Mesodermal cell (in vitro differentiated cells): ENCODE data around the gene ADGRB2. TPM values are rescaled to one million over a fixed set of nuclear protein-coding genes. Genes with fewer than 3 reads are reported as not detected.

ENCODE experiments used
- H3K27ac ChIP-seq: 2 replicates; pipeline ENCODE4 v1.7.0; 2013; ENCODE audit warnings: mild to moderate bottlenecking, low read depth, low read length, moderate library complexity; ENCODE audit not compliant: severe bottlenecking
- H3K36me3 ChIP-seq: 2 replicates; pipeline ENCODE4 v1.7.1; 2013; ENCODE audit warnings: mild to moderate bottlenecking, low read length, moderate library complexity; ENCODE audit not compliant: control insufficient read depth, insufficient read depth
- H3K4me1 ChIP-seq: one replicate; pipeline ENCODE4 v1.7.1; 2013; ENCODE audit warnings: mild to moderate bottlenecking, low read length; ENCODE audit not compliant: insufficient read depth, control insufficient read depth, poor library complexity, severe bottlenecking
- H3K4me3 ChIP-seq: 2 replicates; pipeline ENCODE4 v1.7.0; 2013; ENCODE audit warnings: low read length, control low read depth, mild to moderate bottlenecking; ENCODE audit not compliant: insufficient read depth, poor library complexity, severe bottlenecking; ENCODE audit errors: extremely low read depth
- H3K9me3 ChIP-seq: 2 replicates; pipeline ENCODE4 v1.7.1; 2013; ENCODE audit warnings: mild to moderate bottlenecking, low read length, moderate library complexity; ENCODE audit not compliant: control insufficient read depth
- WGBS, 2 experiments: methylation state at CpG; one replicate each; pipeline ENCODE4 v1.1.5; 2013; ENCODE audit warnings: missing lambda C conversion rate in 2 of 2; ENCODE audit not compliant: insufficient coverage in 2 of 2; 5-methylcytosine and 5-hydroxymethylcytosine counted together
- polyA plus RNA-seq, 2 experiments: library from polyadenylated mRNA; stranded (reverse); fragments of 50-300 nt; gene quantifications; one replicate each; pipeline ENCODE4 v1.2.3, GENCODE V29; 2013

Gene ADGRB2
- 24.5 TPM for polyA plus RNA-seq (2013, experiment 1 of 2)
- 18.7 TPM for polyA plus RNA-seq (2013, experiment 2 of 2)

- Histone ChIP-seq H3K36me3 (no peaks in the 10 kb centered on the region), H3K4me1 (peaks cover 30% of the 10 kb centered on the region), H3K27ac (no peak within 1 kb of the TSS), H3K4me3 (peak within 1 kb of the TSS; percentile 56), H3K9me3 (no peaks in the 10 kb centered on the region)
- 8 to 9% methylated on average over 51 to 56 of the region's 59 CpGs for WGBS, 2 experiments
Observed at GRCh38 chr1:31764312-31765040, at the start of gene ADGRB2. Gene ADGRB2 (minus strand): TSS chr1:31764340. CDS start chr1:31757221, 7,119 bp downstream.

DNA sequence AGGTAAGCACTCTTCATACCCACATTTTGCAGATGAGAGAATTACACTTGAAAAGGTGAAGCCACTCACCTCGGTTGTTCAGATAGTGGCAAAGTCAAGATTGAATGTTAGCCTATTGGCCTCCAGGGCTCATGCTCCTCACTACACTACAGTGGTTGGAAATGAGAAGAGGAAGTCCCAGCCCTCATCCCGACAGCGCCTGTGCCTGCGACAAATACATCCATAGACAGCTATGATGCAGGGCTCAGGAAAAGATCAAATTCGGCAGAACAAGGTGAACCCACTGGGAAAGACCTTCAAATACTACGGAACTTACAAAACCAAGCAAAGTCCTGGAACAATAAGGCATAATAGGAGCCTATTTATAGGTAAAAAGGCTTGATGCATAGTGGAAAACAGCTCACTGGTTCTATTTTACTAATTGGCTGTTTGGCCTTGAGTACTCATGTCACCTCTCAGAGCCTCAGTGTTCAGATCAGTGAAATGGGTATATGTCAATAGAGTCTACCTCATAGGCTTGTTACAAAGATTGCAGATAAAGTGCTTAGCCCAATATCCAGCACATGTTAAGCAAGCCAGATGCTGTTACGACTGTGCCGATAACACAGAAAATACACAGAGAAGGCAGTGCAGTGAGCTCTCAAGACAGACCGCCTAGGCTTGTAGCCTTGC lies 48.2 kb upstream of the ADGRB2 start:
- H3K36me3 ChIP-seq = no peaks in the 10 kb centered on the region
- WGBS, 2 experiments = 98 to 99% methylated on average over 6 to 8 of the region's 9 CpGs
- H3K4me3 ChIP-seq = no peak overlapping the region
- no peak overlapping the region for H3K27ac ChIP-seq
- H3K4me1 ChIP-seq = peaks cover 7% of the 10 kb centered on the region
- H3K9me3 ChIP-seq = no peaks in the 10 kb centered on the region

DNA sequence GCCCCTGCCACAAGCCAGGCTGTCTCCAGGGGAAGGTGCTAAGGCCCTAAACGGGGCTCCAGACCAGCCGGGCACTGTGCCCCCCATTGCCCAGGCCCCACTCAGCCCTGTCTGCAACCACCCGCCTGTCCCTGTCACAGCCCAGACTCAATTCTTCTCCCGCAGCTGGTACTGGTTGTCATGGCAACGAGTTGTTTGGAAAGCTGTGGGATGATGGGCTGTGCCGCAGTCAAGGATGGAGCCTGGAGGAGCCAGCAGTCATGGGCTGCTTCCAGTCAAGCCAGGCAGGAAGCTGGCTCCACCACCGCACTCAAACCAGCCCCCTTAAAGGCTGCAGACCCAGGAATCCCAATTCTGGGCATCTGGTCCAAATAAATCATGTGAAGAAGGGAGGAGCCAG lies 47.5 kb upstream of the ADGRB2 start:
- Histone ChIP-seq H3K4me1 (peaks cover 7% of the 10 kb centered on the region), H3K4me3 (no peak overlapping the region), H3K9me3 (peaks cover 3% of the 10 kb centered on the region), H3K27ac (no peak overlapping the region), H3K36me3 (no peaks in the 10 kb centered on the region)
- 62 to 70% methylated on average over 2 of the region's 7 CpGs for WGBS, 2 experiments

DNA sequence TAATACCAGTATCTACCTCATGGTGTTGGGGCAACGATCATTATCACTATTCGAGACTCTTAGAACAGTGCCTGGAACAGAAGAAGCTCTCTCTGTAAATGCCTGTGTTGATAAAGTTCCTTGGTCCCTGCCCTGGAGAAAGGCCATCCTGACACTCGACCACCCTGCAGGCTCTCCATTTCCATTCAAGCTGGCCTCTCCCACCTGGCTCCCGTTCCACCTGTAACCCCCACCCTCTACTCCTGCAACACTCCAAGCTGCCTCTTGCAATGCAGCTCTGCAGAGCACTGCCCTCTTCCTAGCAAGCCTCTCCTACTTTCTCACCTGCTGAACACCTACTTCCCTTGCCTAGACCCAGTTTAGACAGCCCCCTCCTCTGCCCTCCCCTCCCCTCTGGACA lies 45.6 kb upstream of the ADGRB2 start:
- Histone ChIP-seq H3K36me3 (no peaks in the 10 kb centered on the region), H3K27ac (no peak overlapping the region), H3K9me3 (peaks cover 3% of the 10 kb centered on the region), H3K4me3 (no peak overlapping the region), H3K4me1 (peaks cover 3% of the 10 kb centered on the region)
- 76% methylated on average over 3 to 4 of the region's 4 CpGs for WGBS, 2 experiments

DNA sequence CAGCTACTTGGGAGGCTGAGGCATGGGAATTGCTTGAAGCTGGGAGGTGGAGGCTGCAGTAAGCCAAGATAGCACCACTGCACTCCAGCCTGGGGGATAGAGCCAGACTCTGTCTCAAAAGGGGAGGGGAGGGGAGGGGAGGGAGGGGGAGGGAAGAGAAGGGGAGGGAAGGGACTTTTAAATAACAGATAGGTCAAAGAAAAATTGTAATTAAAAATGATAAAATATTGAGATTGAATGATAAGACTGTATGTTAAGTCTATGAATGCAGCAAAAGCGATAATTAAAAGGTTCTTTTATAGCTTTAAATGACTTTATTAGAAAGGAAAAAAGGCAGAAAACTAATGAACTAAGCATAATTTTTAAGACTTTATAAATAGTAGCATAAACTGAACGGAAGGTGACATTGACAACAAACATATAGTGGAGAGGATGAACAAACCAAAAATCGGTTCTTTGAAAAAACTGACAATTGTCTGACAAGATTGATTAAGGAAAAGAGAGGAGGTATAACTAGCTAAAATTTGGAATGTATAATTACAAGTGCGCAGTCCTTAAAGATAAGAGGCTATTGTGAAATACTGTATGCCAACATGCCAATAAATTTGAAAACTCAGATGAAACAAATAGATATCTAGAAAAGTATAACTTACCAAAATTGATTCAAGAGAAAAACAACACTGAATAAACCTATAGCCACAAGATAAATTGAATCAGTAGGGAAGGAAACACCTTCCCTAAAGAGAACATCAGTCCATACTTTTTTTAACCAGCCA lies 43.3 kb upstream of the ADGRB2 start:
- no peak overlapping the region for H3K4me3 ChIP-seq
- H3K36me3 ChIP-seq = no peaks in the 10 kb centered on the region
- WGBS, 2 experiments = 86 to 100% methylated on average over 2 to 3 of the region's 4 CpGs
- H3K9me3 ChIP-seq = peaks cover 3% of the 10 kb centered on the region
- no peaks in the 10 kb centered on the region for H3K4me1 ChIP-seq
- H3K27ac ChIP-seq = no peak overlapping the region

- no peak overlapping the region for H3K27ac ChIP-seq
- peaks cover 3% of the 10 kb centered on the region for H3K9me3 ChIP-seq
- H3K4me1 ChIP-seq = peaks cover 2% of the 10 kb centered on the region
- H3K4me3 ChIP-seq = no peak overlapping the region
- no peaks in the 10 kb centered on the region for H3K36me3 ChIP-seq
- 92 to 100% methylated on average over 3 to 6 of the region's 6 CpGs for WGBS, 2 experiments
Observed at GRCh38 chr1:31805318-31805717, 41.2 kb upstream of the ADGRB2 start.

DNA sequence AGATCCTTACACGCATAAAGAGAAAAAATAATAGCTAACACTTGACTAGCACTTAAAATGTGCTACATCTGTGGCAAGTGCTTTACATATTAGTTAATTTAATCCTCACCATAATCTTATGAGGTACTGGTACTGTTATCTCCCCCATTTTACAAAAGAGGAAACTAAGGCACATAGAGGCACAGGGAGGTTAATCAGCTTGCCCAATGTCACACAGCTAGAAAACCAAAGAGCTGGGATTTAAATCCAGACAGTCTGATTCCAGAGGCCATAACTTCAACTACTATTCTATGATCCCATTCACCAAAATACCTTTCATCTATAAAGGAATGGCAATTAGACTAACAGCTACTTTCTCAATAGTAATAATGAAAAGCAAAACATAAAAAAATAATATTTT lies 40.0 kb upstream of the ADGRB2 start:
- H3K27ac ChIP-seq = no peak overlapping the region
- 100% methylated on average over 1 of the region's 1 CpG; no CpG with 5 or more reads in 1 of the 2 experiments for WGBS, 2 experiments

GRCh38 chr1:31803610-31804009 lies 39.5 kb upstream of the ADGRB2 start:
- 100% methylated on average over 2 of the region's 2 CpGs for WGBS, 2 experiments
- peaks cover 3% of the 10 kb centered on the region for H3K9me3 ChIP-seq
- H3K36me3 ChIP-seq = no peaks in the 10 kb centered on the region
- H3K4me1 ChIP-seq = peaks cover 16% of the 10 kb centered on the region
- no peak overlapping the region for H3K27ac ChIP-seq
- H3K4me3 ChIP-seq = no peak overlapping the region

More for the DNA sequence above, 40.0 kb upstream of the ADGRB2 start:
- Histone ChIP-seq H3K4me1 (peaks cover 12% of the 10 kb centered on the region), H3K9me3 (peaks cover 3% of the 10 kb centered on the region), H3K4me3 (no peak overlapping the region), H3K36me3 (no peaks in the 10 kb centered on the region)

DNA sequence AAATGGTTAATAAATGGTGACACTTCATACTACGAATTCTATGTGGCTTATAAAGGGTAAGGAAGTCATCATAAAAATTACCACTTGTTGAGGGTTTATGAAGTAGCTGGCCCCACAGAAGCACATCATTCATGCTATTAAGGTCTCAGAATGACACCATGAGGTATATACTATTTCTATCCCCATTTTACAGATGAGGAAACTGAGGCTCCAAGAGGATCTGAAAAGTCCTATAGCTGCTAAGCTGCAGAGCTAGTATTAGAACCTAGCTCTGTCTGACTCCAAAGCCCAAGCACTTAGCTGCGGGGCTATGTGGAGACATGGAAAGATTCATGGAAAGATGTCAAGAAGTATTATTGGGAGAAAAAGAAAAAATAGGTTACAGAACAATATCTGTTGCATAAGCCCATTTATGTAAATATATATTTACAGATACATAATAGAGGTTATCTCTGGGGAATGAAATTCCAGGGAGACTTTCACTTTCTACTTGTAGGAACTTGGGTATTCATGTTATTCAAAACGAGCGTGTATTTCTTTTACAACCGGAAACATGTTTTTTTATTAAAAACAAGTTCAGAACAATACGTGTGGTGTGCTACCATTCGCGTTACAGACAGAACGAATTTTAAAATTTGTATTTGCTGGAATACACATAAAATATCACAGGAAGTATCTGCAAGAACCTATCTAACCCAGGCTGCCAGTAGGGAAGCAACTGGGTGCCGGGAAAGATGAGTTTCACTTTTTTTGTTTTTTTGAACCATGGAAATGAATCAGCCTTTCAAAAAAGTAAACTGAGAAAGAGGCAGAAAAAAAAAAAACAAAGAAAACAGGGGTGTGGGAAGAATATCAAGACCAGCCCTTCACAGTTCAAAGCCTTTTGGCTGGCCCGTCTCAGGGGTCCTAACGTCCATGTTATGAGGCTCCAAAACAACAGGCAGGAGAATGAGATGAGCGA lies 38.3 kb upstream of the ADGRB2 start:
- Histone ChIP-seq H3K36me3 (no peaks in the 10 kb centered on the region), H3K4me3 (no peak overlapping the region), H3K4me1 (peaks cover 27% of the 10 kb centered on the region), H3K9me3 (peaks cover 3% of the 10 kb centered on the region), H3K27ac (no peak overlapping the region)
- WGBS, 2 experiments = 79 to 80% methylated on average over 1 to 7 of the region's 13 CpGs

DNA sequence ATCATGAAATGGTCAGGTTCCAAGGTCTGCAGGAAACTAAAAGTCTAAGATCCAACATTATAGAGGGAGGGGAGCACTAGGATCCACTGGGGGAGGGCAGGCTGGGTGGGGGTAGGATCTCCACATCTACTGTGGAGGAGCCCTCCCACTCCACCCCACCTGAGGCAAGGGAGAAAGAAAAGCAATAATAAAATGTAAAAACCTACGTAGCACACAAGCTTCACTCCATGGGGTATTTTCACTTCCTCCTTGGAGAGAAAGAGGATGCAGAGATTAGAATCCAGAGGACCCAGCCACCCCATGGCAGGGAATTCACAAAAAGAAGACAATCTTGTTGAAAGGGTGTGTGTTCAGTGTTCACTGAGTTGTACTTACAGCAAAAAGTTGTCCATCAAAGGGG lies 37.3 kb upstream of the ADGRB2 start:
- Histone ChIP-seq H3K36me3 (no peaks in the 10 kb centered on the region), H3K4me3 (no peak overlapping the region), H3K27ac (no peak overlapping the region), H3K9me3 (no peaks in the 10 kb centered on the region), H3K4me1 (peaks cover 30% of the 10 kb centered on the region)
- no CpG with 5 or more reads among the region's 1 CpG for WGBS, 2 experiments
